H7 (cell line): ENCODE measurements around the gene FBXW7. TPM values are rescaled to one million over a fixed set of nuclear protein-coding genes. Genes with fewer than 3 reads are reported as not detected.

Experiments used
- DNase-seq: peaks from one replicate; pipeline ENCODE4 v3.0.0; 2012
- H3K27me3 ChIP-seq: 2 replicates; pipeline ENCODE4 v1.6.0; 2011; ENCODE audit warnings: mild to moderate bottlenecking, low read length; ENCODE audit not compliant: control insufficient read depth, insufficient read depth
- H3K36me3 ChIP-seq: replicated peaks from 2 replicates; pipeline ENCODE4 v1.5.1; 2011; ENCODE audit warnings: low read length; ENCODE audit not compliant: control insufficient read depth, insufficient read depth
- H3K4me3 ChIP-seq: 2 replicates; pipeline ENCODE4 v1.5.1; 2011; ENCODE audit warnings: low read depth, mild to moderate bottlenecking, control low read depth, low read length, moderate library complexity; ENCODE audit not compliant: insufficient read depth
- total RNA-seq: library from RNA; depleted of rRNA; stranded (reverse); fragments of >200 nt; shearing (Covaris generic); gene quantifications from 2 replicates; pipeline ENCODE4 v1.2.3, GENCODE V29; 2014

Gene FBXW7
- total RNA-seq, 1 experiment from 2014 or later = 12.7 TPM

- no peak for DNase-seq
- Histone ChIP-seq H3K4me3 (no peak overlapping the region), H3K27me3 (no peaks in the 10 kb centered on the region), H3K36me3 (no peaks in the 10 kb centered on the region)
Measured at GRCh38 chr4:152459326-152459725, 76.6 kb downstream of the FBXW7 start.

DNA sequence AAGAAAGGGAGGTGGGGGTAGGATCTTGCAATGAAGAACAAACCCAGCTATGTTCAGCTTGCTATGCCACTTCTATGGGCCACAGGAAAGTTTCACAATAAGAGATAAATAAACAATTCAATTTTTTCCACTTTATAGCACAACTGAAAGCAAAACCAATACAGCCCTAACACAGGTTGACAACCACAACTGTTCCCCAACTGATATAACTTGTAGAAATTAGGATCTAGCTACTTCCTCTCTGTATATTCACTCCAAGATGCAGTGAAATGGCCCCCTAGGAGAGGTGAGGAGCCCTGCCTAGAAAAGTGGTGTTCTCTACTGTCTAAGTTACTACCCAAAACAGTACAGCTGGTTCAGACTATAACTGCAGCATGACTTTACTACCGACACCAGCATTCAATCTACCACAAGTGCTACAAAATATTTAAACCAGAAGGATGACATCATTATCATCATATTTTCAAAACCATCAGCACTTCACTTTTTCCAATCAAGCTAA is 77.0 kb downstream of the FBXW7 start:
- Histone ChIP-seq H3K36me3 (no peaks in the 10 kb centered on the region), H3K4me3 (no peak overlapping the region), H3K27me3 (no peaks in the 10 kb centered on the region)
- DNase-seq = no peak

DNA sequence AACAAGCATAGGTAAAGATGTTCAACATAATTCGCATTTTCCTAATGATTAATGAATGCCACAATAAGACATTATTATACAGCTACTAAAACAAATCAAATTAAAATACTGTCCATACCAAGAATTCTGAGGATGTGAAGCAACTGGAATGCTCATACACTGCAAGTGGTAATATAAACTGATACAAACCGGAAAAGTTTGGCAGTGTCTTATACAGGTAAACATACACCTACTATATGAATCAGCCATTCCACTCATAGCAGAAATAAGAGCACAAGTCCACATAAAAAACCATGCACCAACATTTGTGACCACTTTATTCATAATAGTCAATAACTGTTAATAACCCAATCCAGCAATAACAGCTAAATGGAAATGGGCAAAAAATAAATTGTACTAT is 79.3 kb downstream of the FBXW7 start:
- Histone ChIP-seq H3K36me3 (no peaks in the 10 kb centered on the region), H3K27me3 (no peaks in the 10 kb centered on the region), H3K4me3 (no peak overlapping the region)
- DNase-seq = no peak

DNA sequence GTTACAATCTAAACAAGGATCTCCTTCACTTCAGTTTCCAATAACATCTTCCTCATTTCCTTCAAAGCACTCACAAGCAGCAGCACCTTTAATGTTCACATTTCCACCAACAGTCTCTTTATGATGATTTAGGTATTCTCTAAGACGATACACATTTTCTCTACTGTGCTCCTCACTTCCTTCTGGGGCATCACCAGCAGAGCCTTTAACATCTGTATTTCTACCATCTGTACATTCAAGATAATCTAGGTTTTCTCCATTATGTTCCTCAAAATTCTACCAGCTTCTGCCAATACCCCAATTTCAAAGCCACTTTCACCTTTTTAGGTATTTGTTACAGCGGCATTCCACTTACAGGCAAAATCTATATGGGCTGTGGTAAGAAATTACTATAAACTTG is 80.6 kb downstream of the FBXW7 start:
- Histone ChIP-seq H3K4me3 (no peak overlapping the region), H3K27me3 (no peaks in the 10 kb centered on the region), H3K36me3 (no peaks in the 10 kb centered on the region)
- no peak for DNase-seq

DNA sequence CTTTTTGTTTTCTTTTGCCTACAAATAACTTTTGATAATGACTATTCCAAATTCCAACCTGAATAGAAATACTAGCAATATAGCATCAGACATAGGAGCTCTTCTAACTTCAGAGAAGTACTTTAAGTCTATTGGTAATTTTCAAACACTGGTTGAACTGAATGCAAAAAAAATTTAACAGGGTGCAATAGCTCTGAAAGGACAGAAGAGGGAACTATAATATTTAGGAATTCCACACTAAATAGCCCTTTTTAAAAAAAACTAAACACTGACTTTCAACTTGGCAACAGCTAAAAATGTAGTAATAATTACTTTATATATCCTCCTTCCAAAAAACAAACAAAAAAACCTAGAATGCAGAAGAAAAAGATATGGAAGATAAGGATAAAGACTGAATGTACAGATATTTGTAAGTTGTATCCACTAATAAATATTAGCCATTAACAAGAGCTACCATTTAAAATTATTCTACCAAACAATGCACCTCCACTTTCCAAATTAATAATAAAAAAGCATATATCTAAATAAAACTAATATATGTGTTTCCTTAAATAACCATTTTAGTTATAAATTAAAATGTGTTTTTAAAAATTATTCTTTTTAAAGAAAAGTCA is 81.4 kb downstream of the FBXW7 start:
- peak; percentile 8 for DNase-seq
- Histone ChIP-seq H3K36me3 (no peaks in the 10 kb centered on the region), H3K4me3 (no peak overlapping the region), H3K27me3 (no peaks in the 10 kb centered on the region)

- H3K27me3 ChIP-seq = no peaks in the 10 kb centered on the region
- H3K4me3 ChIP-seq = no peak overlapping the region
- no peak for DNase-seq
Measured at GRCh38 chr4:152451496-152451895, 84.4 kb downstream of the FBXW7 start.

DNA sequence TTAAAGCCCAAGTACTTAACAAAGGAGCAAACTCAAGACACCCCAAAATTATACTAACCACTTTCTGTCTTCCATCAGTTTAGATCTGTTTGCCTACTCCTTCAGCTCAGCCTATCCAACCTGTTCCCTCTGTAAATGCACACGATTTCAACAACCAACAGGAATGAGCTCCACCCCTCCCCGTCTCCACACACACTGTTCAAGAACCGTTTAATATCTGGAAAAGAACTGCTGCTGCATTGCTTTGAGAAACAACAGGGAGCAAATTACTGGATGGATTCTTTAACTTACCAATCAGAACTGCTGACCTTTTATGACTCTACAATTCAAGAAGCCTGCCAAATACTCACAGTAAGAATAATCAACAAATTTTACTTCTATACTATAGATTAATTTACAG is 87.0 kb downstream of the FBXW7 start:
- Histone ChIP-seq H3K27me3 (no peaks in the 10 kb centered on the region), H3K36me3 (no peaks in the 10 kb centered on the region), H3K4me3 (no peak overlapping the region)
- DNase-seq = no peak

More at GRCh38 chr4:152451496-152451895, 84.4 kb downstream of the FBXW7 start:
- H3K36me3 ChIP-seq = no peaks in the 10 kb centered on the region

DNA sequence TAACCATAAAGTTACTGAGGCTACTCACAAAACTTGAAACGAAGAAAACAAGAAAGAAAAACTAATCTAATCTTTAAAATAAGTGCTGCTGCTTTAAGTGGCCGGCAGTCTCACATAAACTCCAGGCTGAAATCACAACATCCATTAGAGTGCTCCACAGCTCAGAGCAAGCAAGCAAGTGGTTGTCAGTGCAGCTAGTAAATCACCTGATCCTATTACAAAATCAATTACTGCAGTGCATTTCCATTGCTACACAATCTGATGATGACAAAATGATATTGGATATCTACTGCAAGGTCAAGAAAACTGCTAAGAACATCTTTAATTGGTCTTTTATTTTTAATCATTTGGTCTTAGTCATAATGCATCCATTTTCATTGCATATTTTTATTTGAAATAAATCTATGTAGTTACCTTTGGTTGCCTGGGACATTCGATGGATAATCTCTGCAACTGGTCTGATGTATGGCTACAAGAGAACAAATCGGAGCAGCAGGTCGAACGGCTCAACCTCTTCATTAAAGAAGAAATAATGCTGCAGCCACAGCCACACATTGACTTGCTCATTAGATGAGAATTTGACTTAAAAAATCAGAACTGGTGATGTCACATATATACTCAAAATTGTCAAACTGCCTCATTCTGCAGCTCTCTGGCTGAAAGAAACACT is 87.7 kb downstream of the FBXW7 start:
- Histone ChIP-seq H3K36me3 (no peaks in the 10 kb centered on the region), H3K4me3 (no peak overlapping the region), H3K27me3 (no peaks in the 10 kb centered on the region)
- no peak for DNase-seq

DNA sequence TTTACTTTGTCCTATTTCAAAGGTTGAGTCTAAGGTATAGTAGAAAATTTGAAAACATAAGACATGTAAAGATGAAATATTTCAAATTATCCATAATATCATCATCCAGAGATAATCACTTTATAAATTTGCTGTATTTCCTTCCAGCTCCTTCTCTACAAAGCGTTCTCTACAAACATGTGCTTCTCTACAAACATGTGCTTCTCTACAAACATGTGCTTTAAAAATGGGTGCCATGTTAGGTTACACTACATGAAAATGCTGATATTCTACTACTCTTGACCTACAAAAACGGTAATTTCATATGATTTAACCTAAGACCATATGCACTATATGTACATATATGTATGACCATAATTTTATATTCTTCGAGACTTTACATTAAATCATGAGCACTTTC is 92.0 kb downstream of the FBXW7 start:
- Histone ChIP-seq H3K27me3 (no peaks in the 10 kb centered on the region), H3K4me3 (no peak overlapping the region), H3K36me3 (no peaks in the 10 kb centered on the region)
- no peak for DNase-seq

- DNase-seq = no peak
- no peaks in the 10 kb centered on the region for H3K36me3 ChIP-seq
- H3K4me3 ChIP-seq = no peak overlapping the region
- no peaks in the 10 kb centered on the region for H3K27me3 ChIP-seq
Measured at GRCh38 chr4:152437561-152437960, 98.3 kb downstream of the FBXW7 start.

- no peak for DNase-seq
- no peaks in the 10 kb centered on the region for H3K27me3 ChIP-seq
- H3K36me3 ChIP-seq = no peaks in the 10 kb centered on the region
- no peak overlapping the region for H3K4me3 ChIP-seq
Measured at GRCh38 chr4:152436384-152436783, 99.5 kb downstream of the FBXW7 start.

DNA sequence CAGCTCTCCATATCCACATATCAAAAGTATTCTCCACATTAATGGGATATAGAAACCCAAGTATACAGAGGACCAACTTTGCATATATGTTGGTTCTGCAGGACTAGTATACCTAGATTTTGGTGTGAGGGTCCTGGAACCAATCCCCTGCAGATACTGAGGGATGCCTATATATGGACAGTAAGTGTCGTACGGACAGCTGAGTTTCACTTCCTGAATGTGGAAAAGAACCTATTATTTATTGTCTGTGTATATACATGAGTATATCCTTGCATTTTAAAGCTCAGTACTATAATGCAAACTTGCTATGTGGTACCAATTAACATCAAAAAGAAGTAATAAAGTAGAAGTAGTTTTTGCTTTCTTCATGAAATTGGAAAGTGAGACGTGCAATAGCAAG is 101.9 kb downstream of the FBXW7 start:
- Histone ChIP-seq H3K27me3 (no peaks in the 10 kb centered on the region), H3K36me3 (no peaks in the 10 kb centered on the region), H3K4me3 (no peak overlapping the region)
- DNase-seq = no peak

DNA sequence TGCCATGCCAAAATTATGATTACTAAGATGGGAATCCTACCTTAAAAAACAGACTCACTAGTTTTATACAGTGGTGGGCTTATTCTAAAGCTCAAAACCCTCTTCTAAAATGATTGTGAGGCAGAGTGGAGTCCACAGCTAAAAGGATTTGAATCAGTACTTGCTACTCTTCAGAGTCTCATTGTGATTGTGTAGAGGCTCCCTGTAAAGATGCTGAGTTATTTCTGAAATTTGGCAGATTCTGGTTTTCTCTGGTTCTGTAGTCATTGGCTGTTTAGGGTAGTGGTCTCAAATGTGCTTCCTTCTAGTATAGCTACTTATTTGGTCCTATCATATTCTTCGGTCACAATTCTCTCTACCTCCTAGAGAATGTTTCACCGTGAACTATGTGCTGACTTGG is 104.1 kb downstream of the FBXW7 start:
- no peak for DNase-seq
- H3K36me3 ChIP-seq = no peaks in the 10 kb centered on the region
- no peaks in the 10 kb centered on the region for H3K27me3 ChIP-seq
- no peak overlapping the region for H3K4me3 ChIP-seq

GRCh38 chr4:152431291-152431690 is 104.6 kb downstream of the FBXW7 start:
- H3K4me3 ChIP-seq = no peak overlapping the region
- H3K27me3 ChIP-seq = no peaks in the 10 kb centered on the region
- no peak for DNase-seq
- no peaks in the 10 kb centered on the region for H3K36me3 ChIP-seq

DNA sequence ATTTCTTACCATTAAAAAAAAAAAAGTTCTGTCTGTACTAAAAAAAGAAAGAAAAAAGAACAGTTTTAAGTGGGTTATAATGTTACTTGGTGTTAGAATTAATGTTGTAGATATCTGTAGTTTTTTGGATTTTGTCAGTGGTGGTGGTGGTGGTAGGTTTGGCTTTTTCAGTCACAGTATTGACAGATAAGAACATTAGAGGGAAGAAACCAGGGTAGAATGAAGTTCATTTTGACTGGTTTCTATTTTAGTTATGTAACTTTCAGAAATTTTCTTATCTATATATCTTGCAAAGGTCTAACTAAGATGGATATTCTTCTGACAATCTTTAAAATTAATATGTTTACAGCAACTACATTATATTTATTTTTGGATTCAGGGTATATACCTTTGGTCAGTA is 105.4 kb downstream of the FBXW7 start:
- DNase-seq = no peak
- Histone ChIP-seq H3K36me3 (no peaks in the 10 kb centered on the region), H3K27me3 (no peaks in the 10 kb centered on the region), H3K4me3 (no peak overlapping the region)
